ENCODE measurements around the gene KCNJ10. TPM values are rescaled to one million over a fixed set of nuclear protein-coding genes. Genes with fewer than 3 reads are reported as not detected.

Gene KCNJ10
- total RNA-seq, 1 donor from 2014 or later = not detected

DNA sequence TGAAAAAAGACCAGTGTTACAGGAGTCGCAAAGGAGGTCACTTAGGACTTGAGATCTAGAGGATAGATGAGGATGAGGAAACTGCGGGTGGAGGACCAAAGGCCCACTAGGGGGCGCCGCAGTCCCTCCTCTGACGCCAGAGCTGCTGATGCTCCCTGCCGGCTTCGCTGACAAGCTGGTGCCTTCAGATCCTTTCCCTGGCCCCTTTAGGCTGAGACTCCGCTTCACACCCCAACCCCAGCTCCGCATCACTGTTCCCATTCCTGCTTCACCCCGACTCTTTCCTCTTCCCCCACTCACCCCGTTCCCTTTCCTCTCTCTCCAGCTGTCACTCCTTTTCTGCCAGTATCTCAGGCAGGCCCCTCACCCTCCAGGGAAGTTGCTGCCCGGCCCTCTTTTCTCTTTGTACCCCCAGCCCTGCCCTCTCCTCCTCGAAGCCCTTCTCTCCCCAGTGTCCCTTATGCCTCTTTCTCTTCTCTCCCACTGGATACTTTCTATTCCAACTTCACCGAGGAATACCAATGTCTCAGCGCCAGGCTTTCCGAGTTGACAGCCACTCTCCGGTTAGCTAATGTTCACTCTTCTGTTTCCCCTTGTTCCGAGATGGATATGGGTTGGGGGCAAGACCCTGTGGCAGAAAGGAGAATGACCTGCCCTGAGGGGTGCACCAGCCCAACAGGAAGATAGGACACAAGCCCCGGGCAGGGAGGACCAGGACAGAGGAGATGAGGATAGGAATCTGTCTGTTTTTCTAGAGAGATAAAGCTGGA, 15.9 kb upstream of the KCNJ10 start:
- H3K27ac Mint-ChIP-seq = no peak overlapping the region
- H3K36me3 Mint-ChIP-seq (ENCODE audit: low read depth) = no peaks in the 10 kb centered on the region
- peaks cover 26% of the 10 kb centered on the region for H3K27me3 Mint-ChIP-seq (ENCODE audit: insufficient read depth)
- H3K4me1 Mint-ChIP-seq (ENCODE audit: low read depth) = peaks cover 17% of the 10 kb centered on the region
- DNase-seq (ENCODE audit: low spot score) = peak; percentile 56
- H3K9me3 Mint-ChIP-seq = no peaks in the 10 kb centered on the region
- H3K4me3 Mint-ChIP-seq = no peak overlapping the region
- intact Hi-C loops (cut with micrococcal nuclease) = loop anchor here (1.0 kb wide), 3 partner anchors 13 to 290 kb away; partner anchors contain the start of gene KCNJ10

DNA sequence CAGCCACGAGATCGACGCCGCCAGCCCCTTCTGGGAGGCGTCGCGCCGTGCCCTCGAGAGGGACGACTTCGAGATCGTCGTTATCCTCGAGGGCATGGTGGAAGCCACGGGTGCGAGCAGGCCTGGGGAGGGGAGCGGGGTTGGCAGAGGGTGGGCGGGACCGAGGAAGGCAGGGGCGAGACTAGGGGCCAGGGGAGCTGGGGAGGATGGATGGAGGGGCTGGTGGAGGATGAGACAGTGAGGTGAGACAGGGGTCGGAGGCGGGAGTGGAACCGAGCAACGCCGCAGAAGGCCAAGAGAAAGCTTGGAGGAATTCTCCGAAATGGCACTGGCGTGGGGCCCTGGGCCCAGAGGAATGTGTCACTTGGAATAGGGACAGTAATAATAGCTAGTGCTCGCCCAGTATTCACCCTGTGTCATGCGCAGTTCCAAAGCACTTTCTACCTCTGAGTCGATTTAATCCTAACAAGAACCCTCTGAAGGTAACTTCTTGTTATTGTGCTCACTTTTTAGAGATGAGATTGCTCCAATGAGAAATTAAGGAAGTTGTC, 14.9 kb upstream of the KCNJ10 start:
- Mint-ChIP-seq H3K4me3 (no peak overlapping the region), H3K36me3 (ENCODE audit: low read depth) (no peaks in the 10 kb centered on the region)

DNA sequence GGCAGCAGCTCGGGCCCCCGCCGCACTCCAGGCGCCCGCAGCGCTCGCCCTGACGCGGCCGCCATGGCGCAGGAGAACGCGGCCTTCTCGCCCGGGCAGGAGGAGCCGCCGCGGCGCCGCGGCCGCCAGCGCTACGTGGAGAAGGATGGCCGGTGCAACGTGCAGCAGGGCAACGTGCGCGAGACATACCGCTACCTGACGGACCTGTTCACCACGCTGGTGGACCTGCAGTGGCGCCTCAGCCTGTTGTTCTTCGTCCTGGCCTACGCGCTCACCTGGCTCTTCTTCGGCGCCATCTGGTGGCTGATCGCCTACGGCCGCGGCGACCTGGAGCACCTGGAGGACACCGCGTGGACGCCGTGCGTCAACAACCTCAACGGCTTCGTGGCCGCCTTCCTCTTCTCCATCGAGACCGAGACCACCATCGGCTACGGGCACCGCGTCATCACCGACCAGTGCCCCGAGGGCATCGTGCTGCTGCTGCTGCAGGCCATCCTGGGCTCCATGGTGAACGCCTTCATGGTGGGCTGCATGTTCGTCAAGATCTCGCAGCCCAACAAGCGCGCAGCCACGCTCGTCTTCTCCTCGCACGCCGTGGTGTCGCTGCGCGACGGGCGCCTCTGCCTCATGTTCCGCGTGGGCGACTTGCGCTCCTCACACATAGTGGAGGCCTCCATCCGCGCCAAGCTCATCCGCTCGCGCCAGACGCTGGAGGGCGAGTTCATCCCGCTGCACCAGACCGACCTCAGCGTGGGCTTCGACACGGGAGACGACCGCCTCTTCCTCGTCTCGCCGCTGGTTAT, 14.2 kb upstream of the KCNJ10 start:
- peaks cover 22% of the 10 kb centered on the region for H3K4me1 Mint-ChIP-seq (ENCODE audit: low read depth)
- H3K4me3 Mint-ChIP-seq = peak overlapping the region; percentile 52
- DNase-seq (ENCODE audit: low spot score) = peak; percentile 64
- intact Hi-C loops (cut with micrococcal nuclease) = loop anchor here (1.0 kb wide), 3 partner anchors 38 to 148 kb away; no protein-coding TSS in a partner anchor
- H3K36me3 Mint-ChIP-seq (ENCODE audit: low read depth) = no peaks in the 10 kb centered on the region
- peaks cover 40% of the 10 kb centered on the region for H3K27me3 Mint-ChIP-seq (ENCODE audit: insufficient read depth)
- H3K27ac Mint-ChIP-seq = no peak overlapping the region
- no peaks in the 10 kb centered on the region for H3K9me3 Mint-ChIP-seq

More for the DNA sequence above, 14.9 kb upstream of the KCNJ10 start:
- DNase-seq (ENCODE audit: low spot score) = no peak
- Mint-ChIP-seq H3K9me3 (no peaks in the 10 kb centered on the region), H3K27ac (no peak overlapping the region), H3K27me3 (ENCODE audit: insufficient read depth) (peaks cover 34% of the 10 kb centered on the region), H3K4me1 (ENCODE audit: low read depth) (peaks cover 22% of the 10 kb centered on the region)
- intact Hi-C loops (cut with micrococcal nuclease) = loop anchor here (1.0 kb wide), 6 partner anchors 14 to 291 kb away; partner anchors contain the start of gene KCNJ10

DNA sequence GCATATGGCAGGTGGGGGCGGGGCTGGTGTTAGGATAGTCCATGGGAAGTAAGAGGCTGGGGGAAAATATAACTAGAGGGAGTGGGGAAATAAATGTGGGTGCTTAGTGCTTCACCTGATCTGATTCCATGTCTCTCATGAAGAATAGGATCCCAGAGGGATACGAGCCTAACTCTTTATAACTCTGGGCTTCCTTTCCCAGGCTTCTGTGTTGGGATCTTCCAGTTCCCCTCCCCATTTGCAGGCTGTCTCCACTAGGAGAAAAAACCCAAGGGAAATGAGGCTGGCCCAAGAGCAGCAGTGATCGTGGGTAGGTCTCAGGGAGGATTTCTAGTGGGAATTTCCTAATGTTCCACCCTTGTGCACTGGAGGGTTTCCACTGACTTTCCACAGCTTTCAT, 13.0 kb upstream of the KCNJ10 start:
- H3K4me3 Mint-ChIP-seq = peak overlapping the region; percentile 15
- peaks cover 50% of the 10 kb centered on the region for H3K27me3 Mint-ChIP-seq (ENCODE audit: insufficient read depth)
- no peaks in the 10 kb centered on the region for H3K36me3 Mint-ChIP-seq (ENCODE audit: low read depth)
- H3K27ac Mint-ChIP-seq = no peak overlapping the region
- intact Hi-C loops (cut with micrococcal nuclease) = no loop called here
- H3K9me3 Mint-ChIP-seq = no peaks in the 10 kb centered on the region
- H3K4me1 Mint-ChIP-seq (ENCODE audit: low read depth) = peaks cover 28% of the 10 kb centered on the region
- DNase-seq (ENCODE audit: low spot score) = no peak

DNA sequence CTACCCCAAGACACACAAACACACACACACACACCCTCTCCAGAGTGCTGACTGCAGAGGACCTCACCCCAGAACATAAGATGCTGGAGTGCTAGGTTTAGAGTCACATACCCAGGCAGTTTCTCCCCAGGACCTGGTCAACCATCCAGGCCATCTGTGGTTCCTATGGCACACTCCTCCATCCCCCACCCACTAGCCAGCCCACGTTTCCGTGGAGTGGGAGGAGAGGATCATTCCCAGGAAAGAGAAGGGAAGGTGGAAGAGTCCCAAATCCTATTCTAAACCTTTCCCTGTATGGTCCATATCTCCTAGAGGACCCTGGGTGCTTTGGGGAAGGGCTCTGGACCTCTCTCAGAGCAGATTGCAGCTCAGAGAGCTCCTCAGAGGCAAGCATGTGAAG, 12.5 kb upstream of the KCNJ10 start:
- Mint-ChIP-seq H3K27ac (no peak overlapping the region), H3K27me3 (ENCODE audit: insufficient read depth) (peaks cover 51% of the 10 kb centered on the region), H3K9me3 (no peaks in the 10 kb centered on the region), H3K36me3 (ENCODE audit: low read depth) (no peaks in the 10 kb centered on the region), H3K4me1 (ENCODE audit: low read depth) (peaks cover 28% of the 10 kb centered on the region), H3K4me3 (no peak overlapping the region)
- DNase-seq (ENCODE audit: low spot score) = no peak
- intact Hi-C loops (cut with micrococcal nuclease) = no loop called here

DNA sequence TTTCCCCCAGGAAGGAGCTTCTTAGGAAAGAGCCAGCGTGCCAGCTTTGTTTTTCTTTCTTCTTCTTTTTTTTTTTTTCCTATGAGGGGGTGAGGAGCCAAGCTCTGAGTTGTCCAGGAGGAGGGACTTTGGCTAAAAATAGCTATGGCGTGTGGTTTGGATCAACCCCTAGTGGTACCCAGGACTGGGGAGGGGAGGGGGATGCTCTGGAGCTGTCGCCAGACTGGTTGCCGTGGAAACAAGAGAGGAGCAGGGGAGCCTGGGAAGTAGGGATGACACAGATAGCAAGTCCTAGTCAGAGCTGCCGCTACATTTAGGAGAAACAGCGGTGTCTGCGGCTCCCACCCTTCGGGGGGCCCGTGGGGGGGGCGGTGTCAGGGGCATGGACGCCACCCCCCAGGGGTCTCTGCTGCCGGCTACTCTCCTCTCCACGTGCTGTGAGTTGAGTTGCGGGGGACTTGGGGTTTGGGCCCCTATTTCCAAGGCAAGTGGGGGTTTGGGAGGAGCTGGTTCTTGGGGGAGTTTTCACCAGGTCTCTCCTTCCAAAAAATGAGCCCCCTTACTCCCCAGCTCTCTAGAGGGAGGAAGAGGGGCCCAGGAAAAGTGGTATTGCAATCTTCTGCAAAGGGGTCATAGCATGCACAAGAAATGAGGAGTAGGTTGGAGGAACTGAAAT, 11.4 kb upstream of the KCNJ10 start, which contains the start of gene KCNJ9:
Gene KCNJ9, plus strand, starts transcription at position 278 of the 676 bp plus-strand sequence. CDS start 2,493 bp downstream, outside the sequence.
- DNase-seq (ENCODE audit: low spot score) = no peak
- Mint-ChIP-seq H3K27ac (no peak within 1 kb of the TSS), H3K27me3 (ENCODE audit: insufficient read depth) (peaks cover 54% of the 10 kb centered on the region)

DNA sequence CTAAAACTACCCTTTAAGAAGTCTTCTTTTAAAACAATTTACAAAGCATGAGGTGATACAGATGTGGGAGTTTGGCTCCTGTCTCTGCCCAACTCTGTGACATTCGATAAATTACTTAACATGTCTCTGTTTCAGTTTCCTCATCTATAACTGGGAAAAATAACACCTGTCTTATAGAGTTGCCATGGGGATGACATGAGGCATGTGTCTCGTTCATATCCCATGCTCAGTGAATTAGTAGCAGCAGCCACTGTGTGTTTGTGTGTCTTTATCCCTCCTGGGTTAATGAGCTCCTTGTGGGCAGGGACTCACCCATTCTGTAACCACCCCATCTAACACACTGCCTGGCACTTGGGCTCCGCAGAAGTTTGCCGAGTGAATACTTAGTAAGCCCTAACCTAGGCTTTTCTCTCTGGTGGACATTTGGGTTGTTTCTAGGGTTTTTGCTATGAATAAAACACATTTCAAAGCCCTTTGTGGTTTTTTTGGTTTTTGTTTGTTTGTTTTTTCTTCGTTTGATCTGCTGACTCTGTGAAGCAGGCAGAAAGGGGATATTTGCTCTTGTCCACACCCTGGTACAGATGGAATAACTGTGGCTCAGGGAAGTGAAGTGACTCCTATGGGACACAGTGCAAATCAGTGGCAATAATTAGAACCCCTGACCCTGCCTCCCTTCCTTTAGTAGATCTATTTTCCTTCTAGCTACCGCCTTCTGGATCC, 10.6 kb upstream of the KCNJ10 start:
- intact Hi-C loops (cut with micrococcal nuclease) = no loop called here
- DNase-seq (ENCODE audit: low spot score) = no peak
- Mint-ChIP-seq H3K27me3 (ENCODE audit: insufficient read depth) (peaks cover 57% of the 10 kb centered on the region), H3K4me1 (ENCODE audit: low read depth) (peaks cover 23% of the 10 kb centered on the region), H3K4me3 (no peak overlapping the region), H3K36me3 (ENCODE audit: low read depth) (no peaks in the 10 kb centered on the region), H3K27ac (no peak overlapping the region), H3K9me3 (no peaks in the 10 kb centered on the region)

More for the DNA sequence above, 11.4 kb upstream of the KCNJ10 start, which contains the start of gene KCNJ9:
- Mint-ChIP-seq H3K4me3 (no peak within 1 kb of the TSS), H3K36me3 (ENCODE audit: low read depth) (no peaks in the 10 kb centered on the region), H3K4me1 (ENCODE audit: low read depth) (peaks cover 28% of the 10 kb centered on the region), H3K9me3 (no peaks in the 10 kb centered on the region)
- intact Hi-C loops (cut with micrococcal nuclease) = no loop called here

DNA sequence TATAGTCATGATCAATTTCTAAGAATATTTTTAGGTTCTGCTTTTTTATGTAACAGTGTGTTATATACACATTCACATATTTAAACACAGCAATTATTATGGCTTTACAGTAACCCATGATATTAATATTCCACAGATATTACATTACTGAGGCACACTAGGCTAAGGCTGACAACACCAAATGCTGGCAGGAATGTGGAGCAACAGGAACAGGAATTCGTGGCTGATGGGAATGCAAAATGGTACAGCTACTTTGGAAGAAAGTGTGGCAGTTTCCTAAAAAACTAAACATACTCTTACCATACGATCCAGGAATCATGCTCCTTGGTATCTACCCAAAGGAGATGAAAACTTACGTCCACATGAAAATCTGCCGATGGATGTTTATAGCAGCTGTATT, 9.5 kb upstream of the KCNJ10 start:
- no peak for DNase-seq (ENCODE audit: low spot score)
- intact Hi-C loops (cut with micrococcal nuclease) = no loop called here
- Mint-ChIP-seq H3K4me1 (ENCODE audit: low read depth) (peaks cover 20% of the 10 kb centered on the region), H3K27ac (no peak overlapping the region), H3K4me3 (no peak overlapping the region), H3K27me3 (ENCODE audit: insufficient read depth) (peaks cover 55% of the 10 kb centered on the region), H3K9me3 (no peaks in the 10 kb centered on the region), H3K36me3 (ENCODE audit: low read depth) (no peaks in the 10 kb centered on the region)

DNA sequence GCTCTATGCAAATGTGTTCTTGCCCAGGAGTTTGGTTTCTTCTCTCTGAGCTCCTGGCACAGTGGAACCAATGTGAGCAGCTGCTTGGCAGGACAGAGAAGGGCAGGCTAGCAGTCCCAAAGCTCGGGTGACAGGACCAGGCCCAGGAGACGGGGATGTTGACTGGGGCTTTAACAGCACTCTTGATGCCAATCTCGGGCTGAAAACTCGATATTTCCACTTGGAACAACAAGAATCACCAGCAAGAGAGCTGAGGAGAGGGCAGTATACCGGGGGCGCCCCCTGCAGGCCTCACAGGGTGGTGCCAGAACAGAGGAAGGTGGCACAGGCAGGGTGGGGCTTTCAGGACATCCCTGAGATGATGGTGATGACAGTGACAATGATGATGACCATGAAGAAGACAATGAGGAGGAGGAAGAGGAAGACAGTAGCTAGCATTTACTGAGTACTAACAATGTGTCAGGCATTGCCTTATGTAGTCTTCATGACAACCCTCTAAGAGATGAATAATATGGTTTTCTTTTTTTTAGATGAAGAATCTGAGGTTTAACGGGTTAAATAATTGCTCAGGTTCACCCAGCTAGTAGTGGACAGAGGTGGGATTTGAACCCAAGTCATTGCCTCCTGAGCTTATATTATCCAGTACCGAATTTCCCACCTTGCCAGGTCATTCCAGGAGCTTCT, 8.7 kb upstream of the KCNJ10 start:
- no peaks in the 10 kb centered on the region for H3K36me3 Mint-ChIP-seq (ENCODE audit: low read depth)
- H3K4me3 Mint-ChIP-seq = no peak overlapping the region
- peak; percentile 47 for DNase-seq (ENCODE audit: low spot score)
- no peak overlapping the region for H3K27ac Mint-ChIP-seq
- H3K9me3 Mint-ChIP-seq = no peaks in the 10 kb centered on the region
- peaks cover 16% of the 10 kb centered on the region for H3K4me1 Mint-ChIP-seq (ENCODE audit: low read depth)
- intact Hi-C loops (cut with micrococcal nuclease) = loop anchor here (1.0 kb wide), 2 partner anchors 32 to 47 kb away; partner anchors contain the start of gene PIGM
- H3K27me3 Mint-ChIP-seq (ENCODE audit: insufficient read depth) = peaks cover 51% of the 10 kb centered on the region

DNA sequence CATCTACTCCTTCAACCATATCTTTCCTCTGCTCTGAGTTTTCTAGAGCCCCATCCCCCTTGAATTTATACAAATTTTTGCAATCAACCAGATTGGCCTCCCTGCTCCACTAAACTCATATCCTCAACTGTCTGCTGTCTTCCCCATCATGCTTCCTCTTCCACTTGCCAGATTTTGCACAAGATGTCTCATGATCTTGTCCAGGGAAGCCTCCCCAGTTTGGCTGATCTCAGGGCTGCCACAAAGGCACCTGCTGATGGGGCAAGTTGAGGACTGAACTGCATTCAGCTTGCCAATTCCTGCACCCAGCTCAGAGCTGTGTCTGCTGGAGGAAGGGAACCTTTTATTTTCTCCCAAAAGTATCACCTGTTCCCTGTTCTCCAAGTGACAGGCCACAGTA, 7.5 kb upstream of the KCNJ10 start:
- H3K4me3 Mint-ChIP-seq = no peak overlapping the region
- peaks cover 16% of the 10 kb centered on the region for H3K4me1 Mint-ChIP-seq (ENCODE audit: low read depth)
- H3K27ac Mint-ChIP-seq = no peak overlapping the region
- peaks cover 47% of the 10 kb centered on the region for H3K27me3 Mint-ChIP-seq (ENCODE audit: insufficient read depth)
- no peaks in the 10 kb centered on the region for H3K9me3 Mint-ChIP-seq
- no peaks in the 10 kb centered on the region for H3K36me3 Mint-ChIP-seq (ENCODE audit: low read depth)
- no peak for DNase-seq (ENCODE audit: low spot score)
- intact Hi-C loops (cut with micrococcal nuclease) = no loop called here

DNA sequence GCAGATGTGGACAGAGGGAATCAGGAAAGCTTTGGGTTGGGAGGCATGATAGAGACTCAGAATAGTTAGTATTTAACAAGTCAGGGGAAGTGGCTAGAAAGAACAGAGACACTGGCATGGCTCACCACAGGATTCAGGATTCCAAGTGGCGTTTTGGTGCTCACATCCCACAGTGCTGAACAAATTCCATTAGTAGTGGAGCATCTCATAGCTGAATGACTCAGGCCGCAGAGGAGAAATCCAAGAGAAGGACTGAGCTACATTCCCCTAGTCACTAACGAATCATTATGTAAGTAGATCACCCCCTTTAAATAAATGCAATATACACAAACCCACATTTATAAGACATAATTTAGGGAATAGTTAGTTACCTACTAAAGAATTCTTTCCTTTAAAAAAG, 6.3 kb upstream of the KCNJ10 start:
- Mint-ChIP-seq H3K4me3 (no peak overlapping the region), H3K27ac (no peak overlapping the region), H3K27me3 (ENCODE audit: insufficient read depth) (peaks cover 42% of the 10 kb centered on the region), H3K9me3 (no peaks in the 10 kb centered on the region), H3K4me1 (ENCODE audit: low read depth) (peaks cover 14% of the 10 kb centered on the region), H3K36me3 (ENCODE audit: low read depth) (no peaks in the 10 kb centered on the region)
- intact Hi-C loops (cut with micrococcal nuclease) = no loop called here
- no peak for DNase-seq (ENCODE audit: low spot score)

Data from activated T-helper 1 cell treated with anti-CD3 and anti-CD28 coated beads, Interleukin-12 subunit alpha, Interleukin-12 subunit beta, Interleukin-2, Interleukin-4 antibody, amounts not matched to agents 30 ng/mL and 10 ng/mL and 1 ng/mL, durations not matched to agents 14 hours and 24 hours and 36 hours (primary cell).